HFF-Myc (cell line): ENCODE data around the gene HSD11B1.

Source experiments
- DNase-seq: peaks from one replicate; pipeline ENCODE4 v3.0.0-alpha.2; 2011; ENCODE audit warnings: low read depth; ENCODE audit errors: extremely low read depth
- H3K4me3 ChIP-seq: replicated peaks from 2 replicates; pipeline ENCODE4 v1.5.1; 2011; ENCODE audit warnings: low read depth, mild to moderate bottlenecking, control low read depth, low read length
- TF ChIP-seq, protein P1 (sequence below): IDR thresholded peaks from 2 replicates; pipeline ENCODE4 v1.5.1; 2012; ENCODE audit warnings: mild to moderate bottlenecking, low read depth, low read length, control low read depth; ENCODE audit errors: missing control alignments

Gene HSD11B1

DNA sequence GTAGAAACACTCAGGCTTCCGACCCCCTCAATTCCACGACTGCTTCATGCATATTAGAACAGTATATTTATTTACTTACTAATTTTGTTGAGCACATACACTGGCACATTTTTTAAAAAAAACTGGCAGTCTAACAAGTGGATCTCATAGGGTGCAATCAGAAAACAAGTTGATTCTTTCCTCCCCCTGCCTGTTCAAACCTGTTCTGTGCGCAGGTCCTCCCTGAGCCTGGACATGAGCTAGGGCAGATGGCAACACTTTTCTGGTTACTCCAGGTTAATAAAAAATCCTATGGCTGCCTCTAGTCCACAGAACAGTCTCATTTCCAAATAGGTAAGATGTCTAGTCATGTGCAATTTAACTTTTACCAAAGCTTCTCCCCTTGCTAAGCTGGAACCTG, 18.6 kb downstream of the HSD11B1 start:
- TF ChIP-seq, protein P1, sequence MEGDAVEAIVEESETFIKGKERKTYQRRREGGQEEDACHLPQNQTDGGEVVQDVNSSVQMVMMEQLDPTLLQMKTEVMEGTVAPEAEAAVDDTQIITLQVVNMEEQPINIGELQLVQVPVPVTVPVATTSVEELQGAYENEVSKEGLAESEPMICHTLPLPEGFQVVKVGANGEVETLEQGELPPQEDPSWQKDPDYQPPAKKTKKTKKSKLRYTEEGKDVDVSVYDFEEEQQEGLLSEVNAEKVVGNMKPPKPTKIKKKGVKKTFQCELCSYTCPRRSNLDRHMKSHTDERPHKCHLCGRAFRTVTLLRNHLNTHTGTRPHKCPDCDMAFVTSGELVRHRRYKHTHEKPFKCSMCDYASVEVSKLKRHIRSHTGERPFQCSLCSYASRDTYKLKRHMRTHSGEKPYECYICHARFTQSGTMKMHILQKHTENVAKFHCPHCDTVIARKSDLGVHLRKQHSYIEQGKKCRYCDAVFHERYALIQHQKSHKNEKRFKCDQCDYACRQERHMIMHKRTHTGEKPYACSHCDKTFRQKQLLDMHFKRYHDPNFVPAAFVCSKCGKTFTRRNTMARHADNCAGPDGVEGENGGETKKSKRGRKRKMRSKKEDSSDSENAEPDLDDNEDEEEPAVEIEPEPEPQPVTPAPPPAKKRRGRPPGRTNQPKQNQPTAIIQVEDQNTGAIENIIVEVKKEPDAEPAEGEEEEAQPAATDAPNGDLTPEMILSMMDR, result no peak
- DNase-seq, result no peak
- H3K4me3 ChIP-seq, result no peak overlapping the region

DNA sequence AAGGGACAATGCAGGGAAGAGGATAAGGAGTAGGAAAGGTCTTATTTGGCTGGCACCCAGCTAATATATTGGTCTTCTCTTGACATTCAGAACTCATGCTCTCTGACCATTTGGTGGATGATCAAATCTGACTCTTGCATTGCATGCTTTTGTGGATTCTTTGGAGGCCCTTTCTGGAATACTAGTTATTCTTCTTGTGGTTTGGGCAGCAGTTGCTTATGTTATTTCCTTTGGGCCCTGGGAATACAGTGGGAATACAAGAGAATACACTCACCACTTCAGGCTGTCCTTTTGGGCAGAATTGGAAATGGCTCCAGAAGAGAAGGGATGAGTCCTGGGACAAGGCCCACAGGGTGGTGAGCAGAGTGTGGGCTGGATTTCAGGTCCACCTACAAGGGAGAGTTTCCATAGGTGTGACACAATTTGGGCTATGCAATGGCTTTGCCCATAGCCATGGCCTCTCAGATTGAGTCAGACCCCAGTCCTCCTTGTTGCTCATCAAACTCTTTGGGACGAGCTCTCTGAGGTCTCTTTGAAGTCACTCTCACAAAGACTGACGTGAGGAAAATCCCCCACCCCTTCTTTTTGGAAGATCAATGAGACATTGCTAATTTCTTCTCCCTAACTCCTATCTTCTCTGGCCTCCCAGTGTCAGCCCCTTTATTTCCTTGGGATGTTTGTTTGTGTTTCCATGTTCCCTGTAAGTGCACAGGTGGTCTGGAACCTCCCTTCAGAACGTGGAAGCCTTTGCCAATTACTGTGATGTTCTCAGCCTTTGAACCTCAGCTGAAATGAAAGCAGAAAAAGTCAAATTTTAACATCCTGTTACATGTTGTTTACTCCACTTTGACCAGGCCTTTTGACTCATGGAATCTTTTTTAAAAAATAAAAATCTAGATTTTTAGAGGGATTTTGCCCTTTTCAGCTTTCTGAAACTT, 19.4 kb downstream of the HSD11B1 start:
- no peak for DNase-seq
- TF ChIP-seq, protein P1, result no peak
- no peak overlapping the region for H3K4me3 ChIP-seq

DNA sequence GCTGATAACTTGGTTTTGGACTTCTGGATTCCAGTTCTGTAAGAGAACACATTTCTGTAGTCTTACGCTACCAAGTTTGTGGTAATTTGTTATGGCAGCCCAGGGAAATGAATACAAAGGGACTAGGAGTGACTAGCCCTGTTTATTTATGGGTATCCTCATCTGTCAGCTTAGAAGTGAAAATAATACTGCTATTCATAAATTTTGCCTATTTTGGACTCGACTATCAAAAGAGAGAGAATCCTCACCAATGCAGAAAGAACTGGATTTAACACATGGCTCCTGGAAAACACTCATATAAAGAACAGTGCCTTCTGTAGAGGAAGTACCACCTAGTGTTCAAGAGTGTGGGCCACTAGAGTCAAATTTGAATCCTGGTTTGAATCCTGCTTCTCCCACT, 22.6 kb downstream of the HSD11B1 start:
- DNase-seq, result no peak
- no peak overlapping the region for H3K4me3 ChIP-seq
- TF ChIP-seq, protein P1, result no peak

DNA sequence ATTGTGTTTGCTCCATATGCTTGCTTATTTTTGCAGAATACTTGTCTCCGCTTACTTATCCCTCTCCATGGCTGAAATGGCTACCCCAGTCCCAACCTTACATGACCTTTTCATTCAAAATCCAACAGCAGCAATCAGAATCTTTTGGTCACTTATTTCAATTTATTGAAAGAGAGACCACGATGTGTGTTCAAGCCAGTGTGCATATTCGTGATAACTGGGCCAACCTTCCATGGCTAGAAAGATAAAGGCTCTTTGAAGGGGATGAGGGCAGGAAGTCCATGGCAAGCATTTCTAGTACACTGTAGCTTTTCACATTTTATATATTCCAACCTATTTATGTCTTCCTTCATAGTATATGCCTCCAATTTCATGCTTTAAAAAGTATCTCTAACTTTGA, 23.1 kb downstream of the HSD11B1 start:
- TF ChIP-seq, protein P1, result no peak
- no peak for DNase-seq

DNA sequence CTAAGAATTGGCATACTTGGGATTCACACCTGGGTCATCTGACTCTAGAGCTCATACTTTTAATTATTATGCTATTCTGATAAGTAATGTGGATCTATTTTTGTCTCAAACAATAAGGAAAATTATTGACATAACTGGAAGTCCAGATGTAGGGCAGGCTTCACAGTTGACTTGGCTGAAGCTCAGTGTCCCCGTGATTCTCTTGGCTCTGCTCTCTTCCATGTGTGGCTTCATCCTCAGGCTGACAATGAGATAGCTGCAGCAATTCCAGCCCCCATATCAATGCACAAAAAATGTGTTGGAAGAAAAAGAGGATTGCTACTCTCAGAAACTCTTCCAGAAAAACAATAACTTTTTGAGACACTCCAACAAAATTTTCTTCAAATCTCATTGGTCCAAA, 23.8 kb downstream of the HSD11B1 start:
- DNase-seq, result no peak
- TF ChIP-seq, protein P1, result no peak

More for the DNA sequence above, 23.1 kb downstream of the HSD11B1 start:
- no peak overlapping the region for H3K4me3 ChIP-seq

DNA sequence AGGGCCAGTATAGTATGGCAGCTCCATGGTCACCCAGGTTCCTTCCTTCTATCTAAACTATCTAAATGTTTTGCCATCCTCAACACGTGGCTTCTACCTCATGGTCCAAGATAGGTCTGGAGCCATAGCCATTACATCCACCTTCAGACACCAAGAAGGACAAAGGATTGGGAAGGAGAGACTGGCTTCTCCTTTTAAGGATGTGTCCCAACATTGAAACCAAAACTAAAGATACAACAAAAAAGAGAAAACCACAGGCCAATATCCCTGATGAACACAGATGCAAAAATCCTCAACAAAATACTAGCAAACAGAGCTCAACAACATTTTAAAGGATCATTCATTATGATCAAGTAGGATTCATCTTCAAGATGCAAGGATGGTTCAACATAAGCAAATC, 24.8 kb downstream of the HSD11B1 start:
- no peak for DNase-seq
- TF ChIP-seq, protein P1, result no peak
- H3K4me3 ChIP-seq, result no peak overlapping the region

More for the DNA sequence above, 23.8 kb downstream of the HSD11B1 start:
- H3K4me3 ChIP-seq, result no peak overlapping the region
